GM12801 (cell line): ENCODE results near the gene ADAMTSL1.

ENCODE experiments used
- TF ChIP-seq, protein P1 (sequence below): IDR thresholded peaks from one replicate; pipeline ENCODE4 v1.5.1; 2011; ENCODE audit warnings: control low read depth; ENCODE audit not compliant: insufficient read length; ENCODE audit errors: extremely low read depth

ADAMTSL1 gene

DNA sequence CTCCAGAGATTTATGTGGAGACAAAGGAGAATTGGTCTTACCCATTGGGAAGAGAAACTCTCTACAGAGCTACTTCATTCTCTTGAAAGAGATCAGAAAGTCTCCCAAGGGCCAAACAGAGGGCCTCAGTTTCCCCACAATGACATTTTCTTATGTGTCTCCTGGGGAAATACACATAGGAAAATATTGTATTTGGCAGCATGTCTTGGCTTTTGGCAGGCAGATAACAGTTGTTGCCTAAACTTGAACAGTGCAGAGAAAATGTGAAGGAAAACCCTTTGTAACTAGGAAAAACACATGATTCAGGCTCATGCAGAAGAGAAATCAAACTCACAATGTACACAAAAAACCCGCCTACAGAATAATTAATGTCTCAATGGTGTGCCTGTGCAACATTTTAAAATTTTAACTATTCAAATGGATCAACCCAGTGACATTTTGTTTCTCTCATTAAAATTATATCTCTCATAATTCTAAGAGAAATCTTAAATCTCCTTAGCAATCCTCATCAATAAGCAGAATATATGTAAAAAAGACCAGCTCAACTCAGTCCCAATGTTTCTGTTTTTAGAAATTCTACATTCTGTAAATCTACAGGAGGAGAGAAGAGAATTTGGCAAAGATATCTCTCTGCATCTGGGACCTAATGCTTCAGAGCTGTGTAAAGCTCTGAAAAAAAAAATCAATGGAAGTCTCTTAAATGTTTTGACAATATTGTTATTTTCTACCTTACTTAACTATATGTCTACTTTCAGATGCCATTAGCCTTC lies 205.1 kb downstream of the ADAMTSL1 start:
- TF ChIP-seq, protein P1, sequence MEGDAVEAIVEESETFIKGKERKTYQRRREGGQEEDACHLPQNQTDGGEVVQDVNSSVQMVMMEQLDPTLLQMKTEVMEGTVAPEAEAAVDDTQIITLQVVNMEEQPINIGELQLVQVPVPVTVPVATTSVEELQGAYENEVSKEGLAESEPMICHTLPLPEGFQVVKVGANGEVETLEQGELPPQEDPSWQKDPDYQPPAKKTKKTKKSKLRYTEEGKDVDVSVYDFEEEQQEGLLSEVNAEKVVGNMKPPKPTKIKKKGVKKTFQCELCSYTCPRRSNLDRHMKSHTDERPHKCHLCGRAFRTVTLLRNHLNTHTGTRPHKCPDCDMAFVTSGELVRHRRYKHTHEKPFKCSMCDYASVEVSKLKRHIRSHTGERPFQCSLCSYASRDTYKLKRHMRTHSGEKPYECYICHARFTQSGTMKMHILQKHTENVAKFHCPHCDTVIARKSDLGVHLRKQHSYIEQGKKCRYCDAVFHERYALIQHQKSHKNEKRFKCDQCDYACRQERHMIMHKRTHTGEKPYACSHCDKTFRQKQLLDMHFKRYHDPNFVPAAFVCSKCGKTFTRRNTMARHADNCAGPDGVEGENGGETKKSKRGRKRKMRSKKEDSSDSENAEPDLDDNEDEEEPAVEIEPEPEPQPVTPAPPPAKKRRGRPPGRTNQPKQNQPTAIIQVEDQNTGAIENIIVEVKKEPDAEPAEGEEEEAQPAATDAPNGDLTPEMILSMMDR = no peak

DNA sequence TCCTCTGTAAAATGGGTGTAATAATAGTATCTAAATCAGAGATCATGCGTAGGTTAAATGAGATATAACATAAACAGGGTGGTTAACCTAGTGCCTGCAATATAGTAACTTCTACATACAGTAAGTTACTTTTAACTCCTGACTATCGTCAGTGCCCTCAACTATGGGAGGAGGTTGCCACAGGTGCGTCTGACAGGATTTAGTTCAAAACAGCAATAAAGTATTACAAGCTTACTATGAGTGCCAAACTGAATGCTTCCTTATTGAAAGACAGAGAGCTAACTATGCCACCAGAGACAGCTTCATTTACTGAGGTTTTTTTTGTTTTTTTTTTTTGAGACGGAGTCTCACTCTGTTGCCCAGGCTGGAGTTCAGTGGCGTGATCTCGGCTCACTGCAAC lies 209.0 kb downstream of the ADAMTSL1 start:
- TF ChIP-seq, protein P1 = no peak

DNA sequence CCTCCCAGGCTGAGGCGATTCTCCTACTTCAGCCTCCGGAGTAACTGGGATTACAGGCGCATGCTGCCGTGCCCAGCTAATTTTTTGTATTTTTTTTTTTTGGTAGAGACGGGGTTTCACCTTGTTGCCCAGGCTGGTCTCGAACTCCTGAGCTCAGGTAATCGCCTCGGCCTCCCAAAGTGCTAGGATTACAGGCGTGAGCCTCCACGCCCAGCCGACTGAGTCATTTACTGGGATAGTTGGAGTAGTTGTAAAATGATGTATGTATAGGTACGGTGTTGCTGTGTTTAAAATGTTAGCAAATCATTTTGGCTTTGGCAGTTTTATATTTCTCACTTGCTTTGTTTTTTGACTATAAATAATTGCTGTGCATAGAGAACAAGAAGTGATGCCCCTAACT lies 209.4 kb downstream of the ADAMTSL1 start:
- TF ChIP-seq, protein P1 = no peak

DNA sequence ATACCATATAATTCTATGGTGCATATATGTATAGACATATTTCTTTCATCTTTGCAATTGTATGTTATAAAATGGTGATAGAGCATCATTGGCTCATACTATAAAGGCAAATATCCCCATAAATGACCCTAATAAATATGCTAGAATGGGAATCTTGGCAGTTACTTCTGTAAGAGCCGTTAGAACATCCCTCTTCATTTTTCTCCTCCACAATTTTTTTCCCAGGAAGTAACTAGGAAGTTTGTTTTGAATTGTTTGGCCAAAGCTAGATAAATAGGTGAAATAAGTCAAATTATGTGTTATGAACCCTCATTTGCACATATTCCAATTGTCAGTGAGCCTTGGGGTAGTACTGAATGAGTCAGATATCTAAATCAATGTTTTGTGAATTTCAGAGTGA lies 209.9 kb downstream of the ADAMTSL1 start:
- TF ChIP-seq, protein P1 = no peak

DNA sequence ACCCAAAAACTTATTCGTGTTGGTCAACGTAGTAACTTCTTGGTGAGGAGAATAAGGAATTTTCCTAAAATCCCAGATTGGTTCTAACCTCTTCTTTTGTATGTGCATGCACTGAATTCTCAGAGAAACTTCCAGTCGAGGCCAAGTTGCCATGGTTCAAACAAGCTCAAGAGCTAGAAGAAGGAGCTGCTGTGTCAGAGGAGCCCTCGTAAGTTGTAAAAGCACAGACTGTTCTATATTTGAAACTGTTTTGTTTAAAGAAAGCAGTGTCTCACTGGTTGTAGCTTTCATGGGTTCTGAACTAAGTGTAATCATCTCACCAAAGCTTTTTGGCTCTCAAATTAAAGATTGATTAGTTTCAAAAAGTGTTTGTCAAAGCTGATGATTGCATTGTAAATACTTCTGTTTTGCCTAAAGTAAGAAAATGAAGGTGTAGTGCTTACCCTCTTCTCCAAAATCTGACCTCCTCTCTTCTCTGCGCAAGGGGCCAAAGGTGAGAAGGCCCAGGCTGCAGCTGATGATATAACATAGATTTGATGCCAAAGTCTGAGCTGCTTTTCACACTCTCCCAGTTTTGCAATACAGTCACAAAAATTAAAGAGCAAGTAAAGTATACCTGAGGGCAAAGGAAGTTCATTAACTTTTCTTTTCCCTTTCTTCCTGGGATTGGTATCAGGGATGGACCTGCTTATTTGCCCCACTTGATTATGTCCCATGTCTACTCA lies 210.8 kb downstream of the ADAMTSL1 start:
- TF ChIP-seq, protein P1 = no peak

DNA sequence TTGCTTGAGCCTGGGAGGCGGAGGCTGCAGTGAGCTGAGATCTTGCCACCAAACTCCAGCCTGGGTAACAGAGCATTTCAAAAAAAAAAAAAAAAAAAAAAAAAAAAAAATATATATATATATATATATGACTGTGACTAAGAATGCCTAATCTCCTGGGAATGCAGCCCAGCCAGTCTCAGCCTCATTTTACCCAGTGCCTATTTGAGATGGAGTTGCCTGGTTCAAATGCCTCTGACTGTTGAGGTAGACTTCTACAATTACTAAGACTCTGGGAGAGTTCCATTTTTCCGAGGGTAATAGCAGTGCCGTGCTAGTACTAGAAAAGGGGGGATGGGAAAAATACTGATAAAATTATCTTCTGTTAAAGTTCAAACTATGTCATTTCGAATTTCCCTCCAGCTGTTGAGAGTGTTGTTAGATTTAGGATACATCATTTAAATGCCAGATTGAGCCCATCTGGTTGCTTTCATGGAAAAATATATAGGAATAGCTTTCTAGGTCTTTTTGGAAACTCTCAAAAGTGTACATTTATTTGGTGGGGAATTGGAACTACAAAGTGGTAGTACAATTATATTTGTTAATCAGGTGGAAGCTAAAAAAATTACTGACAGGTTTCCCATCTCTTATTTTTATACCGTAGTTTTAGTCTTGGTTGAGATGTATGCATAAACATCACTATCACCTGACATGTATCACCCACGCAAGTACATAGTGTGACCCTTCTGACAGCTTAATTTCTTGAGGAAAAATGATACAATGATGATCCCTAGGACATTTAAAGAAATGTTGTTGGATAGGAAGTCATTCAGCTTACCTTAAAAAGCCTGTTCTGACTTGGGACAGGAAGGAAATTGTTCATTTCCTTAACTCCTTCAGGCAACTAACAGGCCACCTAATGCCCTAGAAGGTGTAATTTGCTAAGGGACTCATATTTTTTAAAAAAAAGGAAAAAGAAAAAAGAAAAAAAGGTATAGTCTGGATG lies 214.9 kb downstream of the ADAMTSL1 start:
- TF ChIP-seq, protein P1 = no peak

DNA sequence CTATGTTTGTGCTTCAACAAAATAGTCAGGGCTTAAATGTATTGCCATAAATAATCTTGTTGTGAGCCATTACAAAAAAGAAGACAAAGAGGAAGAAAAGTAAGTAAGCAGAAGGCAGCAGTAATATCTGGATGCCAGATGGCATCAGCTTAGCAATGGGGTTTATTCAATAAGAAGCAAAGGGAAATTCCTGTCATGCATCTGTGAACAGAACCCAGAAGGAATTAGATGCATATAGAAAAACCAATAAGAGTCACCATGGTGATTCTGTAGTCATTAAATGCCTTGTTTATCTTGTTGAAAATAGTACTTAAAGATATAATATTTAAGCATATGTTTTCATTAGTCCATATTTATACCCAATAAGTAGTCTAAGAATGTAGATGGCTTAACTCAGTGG lies 216.0 kb downstream of the ADAMTSL1 start:
- TF ChIP-seq, protein P1 = no peak
